Measurements from ENCODE around the gene OTULIN. TPM values are rescaled to one million over a fixed set of nuclear protein-coding genes. Genes with fewer than 3 reads are reported as not detected.

The OTULIN gene
- total and polyA plus RNA-seq, 4 donors, result 8.6 to 44.4 (median 12.1) TPM

- no peak for DNase-seq (ENCODE audit: low spot score)
- H3K36me3 ChIP-seq (ENCODE audit: control insufficient read depth in 4 of 4, insufficient read depth in 3 of 4, low read depth in 1 of 4, low read length in 3 of 4), result peaks cover 6 to 45% (median 35%) of the 10 kb centered on the region in 4 donors
- peaks cover 0 to 4% (median 0%) of the 10 kb centered on the region in 4 donors for H3K4me1 ChIP-seq (ENCODE audit: control insufficient read depth in 4 of 4, insufficient read depth in 4 of 4, low read length in 3 of 4)
- H3K27me3 ChIP-seq (ENCODE audit: control insufficient read depth in 4 of 4, insufficient read depth in 4 of 4, low read length in 3 of 4), result no peaks in the 10 kb centered on the region
- H3K9ac ChIP-seq (ENCODE audit: low read depth in 1 of 2, low read length in 2 of 2), result no peak overlapping the region
- H3K27ac ChIP-seq (ENCODE audit: low read depth in 1 of 2, low read length in 2 of 2), result no peak overlapping the region
- TF ChIP-seq FOXA1 (IDR thresholded peaks at IDR 0.05) (no peak), CTCF (IDR thresholded peaks at IDR 0.05; ENCODE audit: low read depth, low read length, missing input control) (no peak), HNF4A (conservative IDR thresholded peaks at IDR 0.05) (no peak), ATF3 (IDR thresholded peaks at IDR 0.05) (no peak), TAF1 (conservative IDR thresholded peaks at IDR 0.05) (no peak), YY1 (IDR thresholded peaks at IDR 0.05) (no peak), REST (IDR thresholded peaks at IDR 0.05) (no peak), RAD21 (IDR thresholded peaks at IDR 0.05) (no peak), JUND (IDR thresholded peaks at IDR 0.05) (no peak), EGR1 (IDR thresholded peaks at IDR 0.05; ENCODE audit: low read depth in 2 of 2) (no peak), NR2F2 (IDR thresholded peaks at IDR 0.05) (no peak), FOXA2 (IDR thresholded peaks at IDR 0.05) (no peak), HNF4G (IDR thresholded peaks at IDR 0.05) (no peak), SP1 (IDR thresholded peaks at IDR 0.05) (no peak), RXRA (IDR thresholded peaks at IDR 0.05) (no peak), GABPA (IDR thresholded peaks at IDR 0.05 in 1 of 2, conservative IDR thresholded peaks at IDR 0.05 in 1 of 2) (no peak), ZBTB33 (IDR thresholded peaks at IDR 0.05) (no peak), MAX (IDR thresholded peaks at IDR 0.05) (no peak)
- 93% methylated on average over 14 of the region's 14 CpGs for WGBS
- H3K4me3 ChIP-seq (ENCODE audit: low read depth in 1 of 3, low read length in 3 of 3), result no peak overlapping the region
- H3K9me3 ChIP-seq (ENCODE audit: control insufficient read depth in 4 of 4, low read length in 3 of 4), result no peaks in the 10 kb centered on the region
These were observed 81.2 kb downstream of the OTULIN start for GRCh38 chr5:14745753-14746152.

All from liver (tissue), 9 donors.